Heart left ventricle (tissue), 13 donors: ENCODE data around the gene FARP1.

Source experiments
- POLR2A ChIP-seq, 2 donors: fragments of 450-650 bp; IDR thresholded peaks; one replicate each; pipeline ENCODE4 v1.6.1; 2017; ENCODE audit warnings: antibody characterized with exemption in 2 of 2, mild to moderate bottlenecking in 2 of 2, moderate library complexity in 2 of 2
- TF ChIP-seq, protein P1 (sequence below), 12 donors: fragments of 200-600 bp; sonication (generic) in 4 of 12; IDR thresholded peaks; one replicate each; pipeline versions ENCODE4 v1.5.0 to v1.8.0; 2018 to 2022; ENCODE audit warnings: antibody characterized with exemption in 12 of 12, mild to moderate bottlenecking in 5 of 12
- donor health status: ischemic (EF 13 %, LVEDD 7.1; RV severe dilation, severe dysfunction).
- donor health status: DM: no; HTN: yes; CAD: no.
- donor health status: DM: no; HTN: no; CAD: no.
- donor health status: ischemic (EF 25% LVEDD 6.9; RV normal size, moderate dysfunction).
- donor health status: ischemic (EF 25% LVEDD 5.7; RV mildly dilated, moderate dysfunction).
- donor health status: ischemic (EF 35%, LVEDD 5.7; RV mildly dilated, moderate dysfunction).
- donor health status: nonischemic (EF 11% LVEDD 7.7; RV severe dilation, severe dysfunction).
- donor health status: DM: yes; HTN: yes; CAD: no.
- donor health status: PGD.
- donor health status: ischemic (EF 29% LVEDD 5.4; RV normal size, mild dysfunction).
- donor health status: nonischemic (EF 23%, LVEDD 6.1; RV moderate dilation, normal function).

DNA sequence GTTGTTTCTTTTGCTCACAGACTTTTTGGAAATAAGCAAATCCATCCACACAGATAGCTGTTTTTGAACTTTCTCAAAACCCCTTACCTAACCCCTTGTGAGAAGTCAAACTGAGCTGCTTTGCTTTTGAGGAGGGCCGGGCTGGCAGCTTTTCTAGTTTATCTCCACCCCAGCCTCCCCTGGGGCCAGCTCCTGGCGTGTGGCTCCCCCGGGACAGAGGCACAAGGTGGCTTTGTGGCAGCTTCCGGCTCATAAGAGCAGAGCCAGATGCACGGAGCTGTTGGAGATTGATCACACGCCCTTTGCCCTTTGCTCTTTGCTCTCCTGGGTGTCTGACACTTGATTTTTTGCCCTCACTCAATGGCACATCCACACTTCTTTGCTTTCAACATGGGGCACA lies 59.1 kb downstream of the FARP1 start:
- TF ChIP-seq, protein P1, sequence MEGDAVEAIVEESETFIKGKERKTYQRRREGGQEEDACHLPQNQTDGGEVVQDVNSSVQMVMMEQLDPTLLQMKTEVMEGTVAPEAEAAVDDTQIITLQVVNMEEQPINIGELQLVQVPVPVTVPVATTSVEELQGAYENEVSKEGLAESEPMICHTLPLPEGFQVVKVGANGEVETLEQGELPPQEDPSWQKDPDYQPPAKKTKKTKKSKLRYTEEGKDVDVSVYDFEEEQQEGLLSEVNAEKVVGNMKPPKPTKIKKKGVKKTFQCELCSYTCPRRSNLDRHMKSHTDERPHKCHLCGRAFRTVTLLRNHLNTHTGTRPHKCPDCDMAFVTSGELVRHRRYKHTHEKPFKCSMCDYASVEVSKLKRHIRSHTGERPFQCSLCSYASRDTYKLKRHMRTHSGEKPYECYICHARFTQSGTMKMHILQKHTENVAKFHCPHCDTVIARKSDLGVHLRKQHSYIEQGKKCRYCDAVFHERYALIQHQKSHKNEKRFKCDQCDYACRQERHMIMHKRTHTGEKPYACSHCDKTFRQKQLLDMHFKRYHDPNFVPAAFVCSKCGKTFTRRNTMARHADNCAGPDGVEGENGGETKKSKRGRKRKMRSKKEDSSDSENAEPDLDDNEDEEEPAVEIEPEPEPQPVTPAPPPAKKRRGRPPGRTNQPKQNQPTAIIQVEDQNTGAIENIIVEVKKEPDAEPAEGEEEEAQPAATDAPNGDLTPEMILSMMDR (IDR thresholded peaks at IDR 0.05), result no peak
- no peak for TF ChIP-seq POLR2A (IDR thresholded peaks at IDR 0.05)
